Adrenal gland (tissue), 5 donors: ENCODE measurements around the gene NANOS1.

Experiments
- POLR2A ChIP-seq, 2 donors: fragments of 450-650 bp; IDR thresholded peaks; one replicate each; pipeline ENCODE4 v1.6.1; 2017; ENCODE audit warnings: antibody characterized with exemption in 2 of 2, mild to moderate bottlenecking in 2 of 2, moderate library complexity in 1 of 2
- TF ChIP-seq, protein P1 (sequence below), 6 experiments: fragments of 450-650 bp in 4 of 6; fragments of 200-600 bp in 2 of 6; sonication (generic) in 1 of 6; IDR thresholded peaks; 1 replicate in 5 of 6; 2 replicates in 1 of 6; pipeline versions ENCODE4 v1.5.1 to v1.8.0; 2016 to 2021; ENCODE audit warnings: antibody characterized with exemption in 6 of 6, mild to moderate bottlenecking in 2 of 6, moderate library complexity in 1 of 6
- donor health status: DM: no; HTN: no; CAD: no.

DNA sequence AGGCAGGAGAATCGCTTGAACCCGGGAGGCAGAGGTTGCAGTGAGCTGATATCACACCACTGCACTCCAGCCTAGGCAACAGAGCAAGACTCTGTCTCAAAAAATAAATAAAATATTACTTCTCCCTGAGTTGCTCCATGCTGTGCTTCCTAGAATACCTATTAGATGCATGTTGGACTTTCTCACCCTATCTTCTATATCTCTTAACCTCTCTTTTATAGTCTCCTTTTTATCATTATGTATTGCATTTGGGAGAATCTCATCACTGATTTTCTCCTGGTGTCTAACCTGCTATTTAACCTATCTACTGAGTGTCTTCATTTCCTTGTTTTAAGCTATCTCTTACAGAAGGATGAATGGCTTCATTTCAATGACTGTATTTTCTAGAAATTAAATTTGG lies 32.1 kb upstream of the NANOS1 start:
- no peak for TF ChIP-seq POLR2A (IDR thresholded peaks at IDR 0.05)
- TF ChIP-seq, protein P1, sequence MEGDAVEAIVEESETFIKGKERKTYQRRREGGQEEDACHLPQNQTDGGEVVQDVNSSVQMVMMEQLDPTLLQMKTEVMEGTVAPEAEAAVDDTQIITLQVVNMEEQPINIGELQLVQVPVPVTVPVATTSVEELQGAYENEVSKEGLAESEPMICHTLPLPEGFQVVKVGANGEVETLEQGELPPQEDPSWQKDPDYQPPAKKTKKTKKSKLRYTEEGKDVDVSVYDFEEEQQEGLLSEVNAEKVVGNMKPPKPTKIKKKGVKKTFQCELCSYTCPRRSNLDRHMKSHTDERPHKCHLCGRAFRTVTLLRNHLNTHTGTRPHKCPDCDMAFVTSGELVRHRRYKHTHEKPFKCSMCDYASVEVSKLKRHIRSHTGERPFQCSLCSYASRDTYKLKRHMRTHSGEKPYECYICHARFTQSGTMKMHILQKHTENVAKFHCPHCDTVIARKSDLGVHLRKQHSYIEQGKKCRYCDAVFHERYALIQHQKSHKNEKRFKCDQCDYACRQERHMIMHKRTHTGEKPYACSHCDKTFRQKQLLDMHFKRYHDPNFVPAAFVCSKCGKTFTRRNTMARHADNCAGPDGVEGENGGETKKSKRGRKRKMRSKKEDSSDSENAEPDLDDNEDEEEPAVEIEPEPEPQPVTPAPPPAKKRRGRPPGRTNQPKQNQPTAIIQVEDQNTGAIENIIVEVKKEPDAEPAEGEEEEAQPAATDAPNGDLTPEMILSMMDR (IDR thresholded peaks at IDR 0.05): no peak
